RPMI8226 (cell line): Measurements from ENCODE around the gene ZNF860.
"Not testable (repeated sequence)": the region's sequence is repeated elsewhere in the genome, so short reads cannot be mapped to it uniquely, and the experiment has no call there.

Source experiments
- DNase-seq: peaks from one replicate; pipeline ENCODE4 v3.0.0-alpha.2; 2015

The ZNF860 gene

GRCh38 chr3:32000877-32001276, 19.3 kb downstream of the ZNF860 start:
- no peak for DNase-seq

- DNase-seq, result no peak
Observed at GRCh38 chr3:32002561-32003368, 21.2 kb downstream of the ZNF860 start.

GRCh38 chr3:32003380-32003779, 21.8 kb downstream of the ZNF860 start:
- DNase-seq, result no peak

GRCh38 chr3:32004113-32004765, 22.7 kb downstream of the ZNF860 start:
- DNase-seq, result no peak

- DNase-seq, result no peak
Observed at GRCh38 chr3:32009101-32009500, 27.6 kb downstream of the ZNF860 start.

- DNase-seq, result peak; percentile 23
Observed at GRCh38 chr3:32009957-32010356, 28.4 kb downstream of the ZNF860 start.

- DNase-seq, result not testable (repeated sequence)
Observed at GRCh38 chr3:32010699-32011098, 29.1 kb downstream of the ZNF860 start.

- not testable (repeated sequence) for DNase-seq
Observed at GRCh38 chr3:32015638-32016037, 34.1 kb downstream of the ZNF860 start.

- no peak for DNase-seq
Observed at GRCh38 chr3:32017286-32017685, 35.7 kb downstream of the ZNF860 start.

- DNase-seq, result peak; percentile 31
Observed at GRCh38 chr3:32018757-32019564, 37.4 kb downstream of the ZNF860 start.

- no peak for DNase-seq
Observed at GRCh38 chr3:32021155-32021554, 39.6 kb downstream of the ZNF860 start.

- DNase-seq, result no peak
Observed at GRCh38 chr3:32021748-32022147, 40.2 kb downstream of the ZNF860 start.

GRCh38 chr3:32022947-32023346, 41.4 kb downstream of the ZNF860 start:
- DNase-seq, result no peak

- peak; percentile 71 for DNase-seq
Observed at GRCh38 chr3:32026593-32026992, 45.0 kb downstream of the ZNF860 start.

- no peak for DNase-seq
Observed at GRCh38 chr3:32037932-32038267, 56.4 kb downstream of the ZNF860 start.

GRCh38 chr3:32041316-32041715, 59.8 kb downstream of the ZNF860 start:
- no peak for DNase-seq
